Ovary (tissue), 9 donors: ENCODE results near the gene KDM3A. TPM values are rescaled to one million over a fixed set of nuclear protein-coding genes. Genes with fewer than 3 reads are reported as not detected.
"Not testable (repeated sequence)": the region's sequence is repeated elsewhere in the genome, so short reads cannot be mapped to it uniquely, and the experiment has no call there.

Source experiments
- DNase-seq, 5 donors: peaks; one replicate each; pipeline ENCODE4 v3.0.0-alpha.2; 2019 to 2020
- H3K27ac ChIP-seq, 2 donors: fragments of 200-600 bp; one replicate each; pipeline versions ENCODE4 v1.5.1 to v1.8.0; 2019 to 2022
- H3K27me3 ChIP-seq: fragments of 200-600 bp; one replicate; pipeline ENCODE4 v1.8.0; 2022
- H3K36me3 ChIP-seq: fragments of 200-600 bp; sonication (generic); one replicate; pipeline ENCODE4 v1.5.1; 2019
- H3K4me1 ChIP-seq: one replicate; pipeline ENCODE4 v1.8.1; 2013; ENCODE audit warnings: mild to moderate bottlenecking, moderate library complexity; ENCODE audit not compliant: insufficient read depth
- H3K4me3 ChIP-seq: fragments of 200-600 bp; sonication (generic); one replicate; pipeline ENCODE4 v1.5.1; 2017
- H3K9me3 ChIP-seq, 2 donors: fragments of 200-600 bp in 1 of 2; sonication (generic) in 1 of 2; one replicate each; pipeline versions ENCODE4 v1.5.1 to v1.8.1; 2013 to 2019; ENCODE audit warnings: mild to moderate bottlenecking in 1 of 2, moderate library complexity in 1 of 2
- EP300 ChIP-seq: sonication (generic); formaldehyde crosslinking; IDR thresholded peaks from one replicate; pipeline ENCODE4 v1.6.1; 2017; ENCODE audit warnings: antibody characterized with exemption
- POLR2A ChIP-seq: fragments of 450-650 bp; IDR thresholded peaks from one replicate; pipeline ENCODE4 v1.6.1; 2017; ENCODE audit warnings: antibody characterized with exemption, mild to moderate bottlenecking, moderate library complexity
- WGBS, 3 donors: extraction: QIAGEN DNeasy Blood & Tissue Kit in 1 of 3; methylation state at CpG; one replicate each; pipeline versions ENCODE4 v1.1.5 to v1.1.7; 2013 to 2017; 5-methylcytosine and 5-hydroxymethylcytosine counted together
- intact Hi-C, 4 donors: fragments of 100-400 bp; cut with DNase I; formaldehyde crosslinking; loops; one replicate each; pipeline versions ENCODE4 v1.11.0 to v1.15.1; 2022 to 2023
- polyA plus RNA-seq, 2 donors: library from polyadenylated mRNA; stranded (reverse); fragments of 200-250 nt in 1 of 2; fragments of 350-450 nt in 1 of 2; fragmentation: Illumina TruSeq in 1 of 2; extraction: RNeasy Lipid Tissue Mini Kit (QIAGEN cat#74804) in 1 of 2; gene quantifications; one replicate each; pipeline ENCODE4 v1.2.3, GENCODE V29; 2013 to 2014
- total RNA-seq, 7 donors: library from RNA; depleted of rRNA in 2 of 7; stranded (reverse); fragments of >200 nt in 2 of 7; fragmentation: NEBNext Ultra II Directional in 3 of 7; extraction: Animal tissue kit (Norgen Biotek cat#: 25700) in 3 of 7; gene quantifications; one replicate each; pipeline versions ENCODE4 v1.1.0 to v1.2.4, GENCODE V29; 2016 to 2023
- TF ChIP-seq, protein P1 (sequence below), 3 donors: fragments of 450-650 bp in 2 of 3; fragments of 200-600 bp in 1 of 3; IDR thresholded peaks; one replicate each; pipeline versions ENCODE4 v1.5.1 to v1.8.0; 2016 to 2022; ENCODE audit warnings: antibody characterized with exemption in 3 of 3, mild to moderate bottlenecking in 1 of 3
- donor health status: DM: no; HTN: no; CAD: no; lungs with moderate emphysema.
- donor health status: DM: no; HTN: no; CAD: no.
- donor health status: Bipolar disorder and iron deficiency.
- donor health status: DM: yes; HTN: yes; CAD: no.
- donor health status: DM: no; HTN: no; CAD: no.
- donor health status: DM: yes; HTN: yes; CAD: no.

KDM3A gene
- total and polyA plus RNA-seq, 9 donors = 23.3 to 58.4 (median 40.8) TPM

DNA sequence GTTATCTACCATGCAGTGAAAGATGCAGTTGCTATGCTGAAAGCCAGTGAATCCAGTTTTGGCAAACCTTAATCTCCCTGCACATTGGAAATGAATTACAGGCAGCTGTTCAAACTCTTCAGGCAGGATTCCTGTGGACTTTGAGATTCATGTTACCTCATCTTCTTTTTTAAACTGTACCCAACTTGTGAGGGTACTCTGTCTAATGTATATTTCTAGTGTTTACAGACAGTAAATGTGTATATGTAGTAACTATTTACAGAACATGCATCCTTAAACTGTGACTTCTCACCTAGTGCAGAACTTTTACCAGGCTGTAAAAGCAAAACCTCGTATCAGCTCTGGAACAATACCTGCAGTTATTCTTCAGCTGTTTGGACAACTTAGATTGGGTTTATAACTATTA, 50.9 kb downstream of the KDM3A start:
- intact Hi-C loops = no loop called here
- Histone ChIP-seq H3K4me3 (no peak overlapping the region), H3K36me3 (no peaks in the 10 kb centered on the region), H3K27ac (no peak overlapping the region), H3K27me3 (no peaks in the 10 kb centered on the region), H3K4me1 (no peaks in the 10 kb centered on the region), H3K9me3 (no peaks in the 10 kb centered on the region)
- TF ChIP-seq EP300 (no peak), POLR2A (no peak)
- TF ChIP-seq, protein P1, sequence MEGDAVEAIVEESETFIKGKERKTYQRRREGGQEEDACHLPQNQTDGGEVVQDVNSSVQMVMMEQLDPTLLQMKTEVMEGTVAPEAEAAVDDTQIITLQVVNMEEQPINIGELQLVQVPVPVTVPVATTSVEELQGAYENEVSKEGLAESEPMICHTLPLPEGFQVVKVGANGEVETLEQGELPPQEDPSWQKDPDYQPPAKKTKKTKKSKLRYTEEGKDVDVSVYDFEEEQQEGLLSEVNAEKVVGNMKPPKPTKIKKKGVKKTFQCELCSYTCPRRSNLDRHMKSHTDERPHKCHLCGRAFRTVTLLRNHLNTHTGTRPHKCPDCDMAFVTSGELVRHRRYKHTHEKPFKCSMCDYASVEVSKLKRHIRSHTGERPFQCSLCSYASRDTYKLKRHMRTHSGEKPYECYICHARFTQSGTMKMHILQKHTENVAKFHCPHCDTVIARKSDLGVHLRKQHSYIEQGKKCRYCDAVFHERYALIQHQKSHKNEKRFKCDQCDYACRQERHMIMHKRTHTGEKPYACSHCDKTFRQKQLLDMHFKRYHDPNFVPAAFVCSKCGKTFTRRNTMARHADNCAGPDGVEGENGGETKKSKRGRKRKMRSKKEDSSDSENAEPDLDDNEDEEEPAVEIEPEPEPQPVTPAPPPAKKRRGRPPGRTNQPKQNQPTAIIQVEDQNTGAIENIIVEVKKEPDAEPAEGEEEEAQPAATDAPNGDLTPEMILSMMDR (IDR thresholded peaks at IDR 0.05) = no peak
- no peak for DNase-seq
- 63 to 75% (median 74%) methylated on average over 1 of the region's 1 CpG for WGBS, 3 donors

DNA sequence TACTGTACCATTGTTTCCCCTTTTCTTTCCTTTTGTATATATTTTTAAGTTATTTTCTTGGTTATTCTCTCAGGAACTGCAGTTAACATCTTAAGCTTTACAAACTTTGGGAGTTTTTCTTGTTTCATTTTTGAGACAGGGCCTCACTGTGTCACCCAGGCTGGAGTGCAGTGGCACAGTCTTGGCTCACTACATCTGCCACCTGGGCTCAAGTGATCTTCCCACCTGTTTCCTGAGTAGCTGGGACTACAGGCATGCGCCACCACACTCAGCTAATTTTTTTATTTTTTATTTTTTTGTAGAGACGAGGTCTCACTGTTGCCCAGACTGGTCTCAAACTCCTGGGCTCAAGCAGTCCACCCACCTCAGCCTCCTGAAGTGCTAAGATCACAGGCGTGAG, 55.2 kb downstream of the KDM3A start:
- H3K4me3 ChIP-seq, H3K4me1 ChIP-seq, intact Hi-C loops, H3K27ac ChIP-seq, H3K9me3 ChIP-seq, H3K27me3 ChIP-seq, DNase-seq, H3K36me3 ChIP-seq: not testable (repeated sequence)
- 91 to 93% (median 93%) methylated on average over 3 of the region's 3 CpGs for WGBS, 3 donors

DNA sequence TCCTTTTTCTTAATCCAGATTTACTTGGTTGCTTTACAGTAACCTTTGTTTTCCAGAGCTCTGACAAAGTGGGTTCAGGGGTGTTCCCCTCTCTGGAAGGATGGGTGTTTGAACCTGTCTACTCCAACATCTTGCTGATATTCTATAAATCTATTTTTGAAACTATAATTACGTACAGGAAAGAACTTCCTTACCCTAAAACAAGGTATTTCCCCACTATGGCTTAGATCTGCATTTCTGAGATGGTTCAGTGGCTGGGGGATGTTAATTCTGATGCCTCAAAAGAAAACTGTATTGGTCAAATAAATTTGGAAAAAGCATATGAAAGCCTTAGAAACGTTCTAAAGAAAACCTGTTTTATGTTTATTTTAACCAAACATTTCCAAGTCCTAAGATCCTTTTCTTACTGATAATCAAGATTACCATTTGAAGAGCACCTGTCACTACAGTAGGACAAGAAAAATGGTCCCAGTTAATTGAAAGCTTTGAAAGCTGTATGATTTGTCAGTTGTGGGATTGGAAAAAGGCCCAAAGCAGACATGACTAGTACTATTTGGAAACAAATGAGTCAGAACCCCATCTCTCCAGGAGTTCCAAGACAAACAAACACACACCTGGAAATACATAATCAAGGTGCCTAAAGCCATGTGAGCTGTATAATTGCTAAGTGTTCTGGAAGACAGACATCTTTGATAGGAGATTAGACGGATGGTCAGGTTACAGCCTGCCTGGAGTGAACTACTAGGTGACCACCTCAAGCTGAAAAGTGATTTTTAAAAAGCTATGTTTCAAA, 57.5 kb downstream of the KDM3A start:
- intact Hi-C loops = no loop called here
- TF ChIP-seq POLR2A = no peak
- TF ChIP-seq, protein P1 (IDR thresholded peaks at IDR 0.05) = no peak
- no peak overlapping the region for H3K27ac ChIP-seq
- no peaks in the 10 kb centered on the region for H3K36me3 ChIP-seq
- no peak for DNase-seq
- H3K27me3 ChIP-seq = no peaks in the 10 kb centered on the region
- peaks cover 0 to 7% of the 10 kb centered on the region in 2 donors for H3K9me3 ChIP-seq
- H3K4me3 ChIP-seq = no peak overlapping the region
- no peaks in the 10 kb centered on the region for H3K4me1 ChIP-seq
- WGBS, 3 donors = 85 to 92% (median 86%) methylated on average over 3 of the region's 3 CpGs

DNA sequence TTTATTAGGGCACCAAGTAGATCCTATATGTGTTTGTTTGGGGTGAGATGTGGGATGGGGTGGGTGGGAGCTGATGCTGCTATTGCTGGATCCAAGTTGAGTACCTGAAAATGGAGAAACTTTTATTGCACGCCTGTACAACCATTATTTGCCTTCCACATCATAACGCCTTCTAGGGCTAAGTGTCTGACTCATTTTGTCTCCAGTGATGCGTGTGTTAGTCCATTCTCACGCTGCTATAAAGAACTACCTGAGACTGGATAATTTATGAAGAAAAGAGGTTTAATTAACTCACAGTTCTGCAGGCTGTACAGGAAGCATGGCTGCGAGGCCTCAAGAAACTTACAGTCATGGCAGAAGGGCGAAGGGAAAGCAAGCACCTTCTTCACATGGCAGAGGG, 58.2 kb downstream of the KDM3A start:
- intact Hi-C loops = no loop called here
- Histone ChIP-seq H3K4me1 (no peaks in the 10 kb centered on the region), H3K27ac (no peak overlapping the region), H3K27me3 (no peaks in the 10 kb centered on the region), H3K9me3 (peaks cover 0 to 7% of the 10 kb centered on the region in 2 donors), H3K36me3 (no peaks in the 10 kb centered on the region), H3K4me3 (no peak overlapping the region)
- 86 to 98% (median 89%) methylated on average over 6 of the region's 6 CpGs for WGBS, 3 donors
- DNase-seq = no peak
- TF ChIP-seq EP300 (no peak), POLR2A (no peak)
- TF ChIP-seq, protein P1 (IDR thresholded peaks at IDR 0.05) = no peak

DNA sequence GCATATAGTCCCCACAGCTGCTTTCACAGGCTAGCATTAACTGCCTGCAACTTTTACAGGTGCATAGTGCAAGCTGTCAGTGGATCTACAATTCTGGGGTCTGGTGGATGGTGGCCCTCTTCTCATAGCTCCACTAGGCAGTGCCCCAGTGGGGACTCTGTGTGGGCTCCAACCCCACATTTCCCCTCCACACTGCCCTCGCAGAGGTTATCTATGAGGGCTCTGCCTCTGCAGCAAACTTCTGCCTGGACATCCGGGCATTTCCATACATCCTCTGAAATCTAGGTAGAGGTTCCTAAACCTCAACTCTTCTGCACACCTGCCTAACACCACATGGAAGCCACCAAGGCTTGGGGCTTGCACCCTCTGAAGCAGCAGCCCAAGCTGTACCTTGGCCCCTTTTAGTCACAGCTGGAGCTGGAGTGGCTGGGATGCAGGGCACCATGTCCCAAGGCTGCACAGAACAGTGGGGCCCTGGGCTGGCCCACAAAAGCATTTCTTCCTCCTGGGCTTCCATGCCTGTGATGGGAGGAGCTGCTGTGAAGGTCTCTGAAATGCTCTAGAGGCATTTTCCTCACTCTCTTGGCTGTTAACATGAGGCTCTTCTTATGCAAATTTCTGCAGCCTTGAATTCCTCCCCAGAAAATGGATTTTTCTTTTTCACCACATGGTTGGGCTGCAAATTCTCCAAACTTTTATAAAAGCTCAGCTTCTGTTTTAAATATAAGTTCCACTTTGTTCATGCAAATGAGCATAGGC, 59.3 kb downstream of the KDM3A start:
- Histone ChIP-seq H3K9me3 (peaks cover 0 to 7% of the 10 kb centered on the region in 2 donors), H3K27me3 (no peaks in the 10 kb centered on the region), H3K27ac (no peak overlapping the region), H3K4me1 (no peaks in the 10 kb centered on the region), H3K4me3 (no peak overlapping the region), H3K36me3 (no peaks in the 10 kb centered on the region)
- no peak for TF ChIP-seq EP300
- TF ChIP-seq, protein P1 (IDR thresholded peaks at IDR 0.05) = no peak
- no peak for TF ChIP-seq POLR2A
- no peak for DNase-seq
- intact Hi-C loops = no loop called here
- WGBS, 3 donors = 97 to 100% (median 98%) methylated on average over 2 of the region's 2 CpGs
